Prostate gland (tissue), 2 donors: ENCODE measurements around the gene PTPA. TPM values are rescaled to one million over a fixed set of nuclear protein-coding genes. Genes with fewer than 3 reads are reported as not detected.

Source experiments
- DNase-seq: peaks from one replicate; pipeline ENCODE4 v3.0.0-alpha.2; 2019; ENCODE audit warnings: low spot score
- H3K27ac ChIP-seq, 2 donors: fragments of 200-600 bp; sonication (generic); 2 replicates each; pipeline ENCODE4 v1.5.1; 2017 to 2019
- H3K27me3 ChIP-seq: fragments of 200-600 bp; sonication (generic); replicated peaks from 2 replicates; pipeline ENCODE4 v1.5.1; 2019; ENCODE audit not compliant: insufficient read depth
- H3K36me3 ChIP-seq, 2 donors: fragments of 200-600 bp; sonication (generic); 1 replicate in 1 of 2; 2 replicates in 1 of 2; pipeline versions ENCODE4 v1.5.1 to v1.8.1; 2017 to 2019
- H3K4me1 ChIP-seq: fragments of 200-600 bp; sonication (generic); replicated peaks from 2 replicates; pipeline ENCODE4 v1.5.1; 2019
- H3K4me3 ChIP-seq, 2 donors: fragments of 200-600 bp; sonication (generic); 2 replicates each; pipeline ENCODE4 v1.5.1; 2017 to 2019
- H3K9me3 ChIP-seq: fragments of 200-600 bp; sonication (generic); 2 replicates; pipeline ENCODE4 v1.5.1; 2017
- POLR2A ChIP-seq: fragments of 450-650 bp; IDR thresholded peaks from one replicate; pipeline ENCODE4 v1.6.1; 2016; ENCODE audit warnings: antibody characterized with exemption, mild to moderate bottlenecking
- POLR2AphosphoS5 ChIP-seq: sonication (generic); formaldehyde crosslinking; IDR thresholded peaks from one replicate; pipeline ENCODE4 v1.6.1; 2017; ENCODE audit warnings: antibody characterized with exemption
- whole genome bisulfite sequencing: methylation state at CpG from one replicate; pipeline ENCODE4 v1.1.5; 2018; 5-methylcytosine and 5-hydroxymethylcytosine counted together
- intact Hi-C: fragments of 100-400 bp; cut with DNase I; formaldehyde crosslinking; loops from one replicate; pipeline ENCODE4 v1.14.2; 2022
- total RNA-seq, 2 donors: library from RNA; depleted of rRNA; stranded (reverse); fragments of >200 nt; gene quantifications; one replicate each; pipeline ENCODE4 v1.1.0, GENCODE V29; 2016
- TF ChIP-seq, protein P1 (sequence below), 4 experiments: fragments of 200-600 bp in 2 of 4; fragments of 450-650 bp in 2 of 4; sonication (generic) in 2 of 4; IDR thresholded peaks; 1 replicate in 3 of 4; 2 replicates in 1 of 4; pipeline ENCODE4 v1.5.1; 2016 to 2019; ENCODE audit warnings: antibody characterized with exemption in 4 of 4, mild to moderate bottlenecking in 2 of 4, moderate library complexity in 2 of 4

The PTPA gene
- total RNA-seq, 2 donors from 2014 or later: 165 to 173 TPM

DNA sequence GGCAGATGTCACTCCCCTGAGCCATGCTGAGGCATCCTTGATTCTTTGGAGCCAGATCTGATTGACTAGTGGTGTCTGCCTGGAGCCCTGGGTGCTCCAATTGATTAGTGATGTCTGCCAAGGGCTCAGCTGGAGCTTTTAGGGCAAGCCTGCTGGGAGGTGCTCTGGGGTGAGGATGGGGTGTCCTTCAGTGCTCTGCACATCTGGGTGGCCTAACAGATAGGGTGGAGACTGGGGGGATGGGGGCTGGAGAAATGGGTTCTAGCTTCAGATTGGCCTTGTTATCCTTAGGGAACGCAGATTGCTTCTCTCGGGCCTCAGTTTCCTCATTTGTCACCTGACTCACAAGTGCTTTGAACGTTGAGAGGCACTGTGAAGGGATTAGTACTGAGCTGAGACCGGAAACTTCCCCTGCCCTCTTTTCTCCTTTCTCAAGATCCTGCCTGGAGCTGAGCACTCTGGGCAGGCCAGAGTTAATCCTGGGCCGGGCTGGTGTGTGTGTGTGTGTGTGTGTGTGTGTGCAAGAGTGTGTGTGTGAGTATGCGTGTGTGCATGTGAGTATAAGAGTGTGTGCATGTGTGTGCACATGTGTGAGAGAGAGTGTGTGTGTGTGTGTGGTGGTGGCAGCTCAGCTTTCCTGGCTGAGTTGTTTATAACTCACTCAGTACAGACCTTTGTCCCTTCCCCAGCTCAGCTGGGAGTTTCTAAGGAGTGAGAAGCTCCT, 72.4 kb downstream of the PTPA start:
- intact Hi-C loops: no loop called here
- no peaks in the 10 kb centered on the region for H3K9me3 ChIP-seq
- no peak overlapping the region for H3K27ac ChIP-seq
- 59% methylated on average over 6 of the region's 6 CpGs for WGBS
- no peak overlapping the region for H3K4me3 ChIP-seq
- H3K36me3 ChIP-seq: no peaks in the 10 kb centered on the region
- no peaks in the 10 kb centered on the region for H3K27me3 ChIP-seq
- no peak for DNase-seq
- TF ChIP-seq POLR2A: no peak
- TF ChIP-seq, protein P1, sequence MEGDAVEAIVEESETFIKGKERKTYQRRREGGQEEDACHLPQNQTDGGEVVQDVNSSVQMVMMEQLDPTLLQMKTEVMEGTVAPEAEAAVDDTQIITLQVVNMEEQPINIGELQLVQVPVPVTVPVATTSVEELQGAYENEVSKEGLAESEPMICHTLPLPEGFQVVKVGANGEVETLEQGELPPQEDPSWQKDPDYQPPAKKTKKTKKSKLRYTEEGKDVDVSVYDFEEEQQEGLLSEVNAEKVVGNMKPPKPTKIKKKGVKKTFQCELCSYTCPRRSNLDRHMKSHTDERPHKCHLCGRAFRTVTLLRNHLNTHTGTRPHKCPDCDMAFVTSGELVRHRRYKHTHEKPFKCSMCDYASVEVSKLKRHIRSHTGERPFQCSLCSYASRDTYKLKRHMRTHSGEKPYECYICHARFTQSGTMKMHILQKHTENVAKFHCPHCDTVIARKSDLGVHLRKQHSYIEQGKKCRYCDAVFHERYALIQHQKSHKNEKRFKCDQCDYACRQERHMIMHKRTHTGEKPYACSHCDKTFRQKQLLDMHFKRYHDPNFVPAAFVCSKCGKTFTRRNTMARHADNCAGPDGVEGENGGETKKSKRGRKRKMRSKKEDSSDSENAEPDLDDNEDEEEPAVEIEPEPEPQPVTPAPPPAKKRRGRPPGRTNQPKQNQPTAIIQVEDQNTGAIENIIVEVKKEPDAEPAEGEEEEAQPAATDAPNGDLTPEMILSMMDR (IDR thresholded peaks at IDR 0.05): no peak
- no peak for TF ChIP-seq POLR2AphosphoS5
- peaks cover under 1% of the 10 kb centered on the region for H3K4me1 ChIP-seq

DNA sequence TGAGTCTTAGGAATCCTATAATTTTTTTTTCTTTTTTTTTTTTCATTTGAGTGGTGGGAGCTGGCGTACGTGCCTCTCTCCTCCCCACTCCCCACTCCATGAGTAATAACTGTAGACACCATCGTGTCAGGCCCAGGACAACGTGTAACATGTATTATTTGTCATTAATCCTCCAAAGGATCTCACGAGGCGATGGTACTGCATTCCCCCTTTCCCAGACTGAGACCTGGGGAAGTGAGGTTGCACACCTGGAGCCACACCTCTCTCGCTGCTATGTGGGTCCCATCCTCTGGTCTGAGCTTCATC, 73.0 kb downstream of the PTPA start:
- no peaks in the 10 kb centered on the region for H3K36me3 ChIP-seq
- WGBS: 78% methylated on average over 7 of the region's 7 CpGs
- no peaks in the 10 kb centered on the region for H3K9me3 ChIP-seq
- DNase-seq: no peak
- H3K27ac ChIP-seq: peak overlapping the region in 1 of 2 donors; percentile 19
- H3K4me1 ChIP-seq: no peaks in the 10 kb centered on the region
- no peaks in the 10 kb centered on the region for H3K27me3 ChIP-seq
- no peak overlapping the region for H3K4me3 ChIP-seq
- intact Hi-C loops: no loop called here
- TF ChIP-seq POLR2A (no peak), POLR2AphosphoS5 (no peak)
- TF ChIP-seq, protein P1 (IDR thresholded peaks at IDR 0.05): no peak

DNA sequence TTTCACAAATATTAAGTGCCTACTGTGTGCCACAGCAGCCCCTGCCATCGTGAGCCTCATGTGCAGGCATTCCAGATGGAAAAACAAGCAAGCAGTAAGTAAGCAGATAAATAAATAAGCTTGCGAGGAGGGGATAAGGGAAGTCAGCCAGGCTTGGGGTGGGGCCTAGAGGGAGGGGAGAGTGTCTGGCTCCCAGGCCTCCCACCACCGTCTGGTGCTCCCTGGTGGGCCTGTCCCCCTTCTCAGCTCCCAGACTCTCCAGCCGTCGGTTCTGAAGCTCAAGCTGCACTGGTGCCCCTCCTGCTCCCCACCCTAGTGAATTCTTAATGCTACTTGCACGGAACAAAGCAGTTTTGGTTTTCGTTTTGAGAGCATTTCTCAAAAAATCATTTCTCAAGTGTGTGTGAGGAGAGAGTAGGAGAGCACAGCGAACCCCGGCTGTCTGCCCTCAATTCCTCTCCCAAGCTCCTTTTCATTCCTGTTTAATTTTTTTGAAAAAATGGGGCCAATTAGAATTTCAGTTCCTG, 73.4 kb downstream of the PTPA start:
- DNase-seq: no peak
- no peaks in the 10 kb centered on the region for H3K36me3 ChIP-seq
- TF ChIP-seq POLR2AphosphoS5 (no peak), POLR2A (no peak)
- TF ChIP-seq, protein P1 (IDR thresholded peaks at IDR 0.05): no peak
- WGBS: 66% methylated on average over 9 of the region's 9 CpGs
- no peak overlapping the region for H3K4me3 ChIP-seq
- intact Hi-C loops: no loop called here
- no peaks in the 10 kb centered on the region for H3K27me3 ChIP-seq
- H3K9me3 ChIP-seq: no peaks in the 10 kb centered on the region
- no peaks in the 10 kb centered on the region for H3K4me1 ChIP-seq
- H3K27ac ChIP-seq: peak overlapping the region in 1 of 2 donors; percentile 19

DNA sequence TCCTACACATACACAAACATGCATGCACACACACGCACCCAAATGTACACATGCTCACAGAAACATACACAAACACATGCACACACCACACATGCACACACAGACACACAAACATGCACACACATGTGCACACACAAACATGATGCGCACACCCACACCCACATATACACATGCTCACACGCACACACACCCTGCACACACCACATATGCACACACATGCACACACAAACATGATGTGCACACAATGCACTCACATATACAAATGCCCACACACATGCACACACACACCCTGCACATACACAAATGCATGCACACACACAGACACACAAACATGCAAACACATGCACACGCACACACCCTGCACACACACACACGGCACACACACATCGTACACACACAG, 74.2 kb downstream of the PTPA start:
- Histone ChIP-seq H3K4me3 (no peak overlapping the region), H3K27me3 (no peaks in the 10 kb centered on the region), H3K36me3 (no peaks in the 10 kb centered on the region), H3K4me1 (no peaks in the 10 kb centered on the region), H3K27ac (no peak overlapping the region), H3K9me3 (no peaks in the 10 kb centered on the region)
- intact Hi-C loops: no loop called here
- no peak for DNase-seq
- TF ChIP-seq, protein P1 (IDR thresholded peaks at IDR 0.05): no peak
- TF ChIP-seq POLR2AphosphoS5 (no peak), POLR2A (no peak)
- WGBS: 93% methylated on average over 6 of the region's 6 CpGs

DNA sequence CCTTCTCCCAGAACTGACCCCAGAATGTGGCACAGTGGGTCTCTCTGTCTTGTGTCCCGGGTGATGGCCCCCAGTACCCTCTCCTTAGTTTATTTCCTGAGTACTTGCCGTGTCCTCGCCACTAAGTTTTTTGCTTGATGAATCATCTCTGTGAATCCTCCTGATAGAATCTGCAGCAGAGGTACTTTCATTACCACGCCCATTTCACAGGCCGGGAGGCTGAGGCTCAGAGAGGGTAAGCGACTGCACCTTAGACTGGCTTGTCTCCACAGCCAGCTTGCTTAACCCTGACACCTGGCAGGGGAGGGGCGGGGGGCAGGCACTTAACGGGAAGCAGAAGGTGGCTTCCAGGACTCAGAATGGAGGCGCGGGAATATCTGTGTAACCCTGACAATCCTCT, 74.8 kb downstream of the PTPA start:
- Histone ChIP-seq H3K4me1 (no peaks in the 10 kb centered on the region), H3K27me3 (no peaks in the 10 kb centered on the region), H3K27ac (no peak overlapping the region), H3K36me3 (no peaks in the 10 kb centered on the region), H3K9me3 (no peaks in the 10 kb centered on the region), H3K4me3 (no peak overlapping the region)
- intact Hi-C loops: no loop called here
- 76% methylated on average over 10 of the region's 10 CpGs for WGBS
- no peak for DNase-seq
- TF ChIP-seq, protein P1 (IDR thresholded peaks at IDR 0.05): no peak
- TF ChIP-seq POLR2AphosphoS5 (no peak), POLR2A (no peak)
